Measurements from ENCODE around the gene EXOSC2.

EXOSC2 gene

GRCh38 chr9:130677252-130677651 is 16.3 kb upstream of the EXOSC2 start:
- no peak overlapping the region for H3K4me3 ChIP-seq (ENCODE audit: insufficient read depth, low read length, poor library complexity, severe bottlenecking)
- H3K9me2 ChIP-seq (replicated peaks; ENCODE audit: insufficient read depth, low read length), result no peaks in the 10 kb centered on the region
- H3K9ac ChIP-seq (ENCODE audit: low read length), result no peak overlapping the region
- H3K27ac ChIP-seq (ENCODE audit: low read depth, low read length), result no peak overlapping the region
- no peaks in the 10 kb centered on the region for H3K27me3 ChIP-seq (ENCODE audit: low read length)
- H4K20me1 ChIP-seq (ENCODE audit: low read depth, low read length), result no peaks in the 10 kb centered on the region
- H3K9me3 ChIP-seq (ENCODE audit: insufficient read depth, low read length), result no peaks in the 10 kb centered on the region
- no peak overlapping the region for H3K4me2 ChIP-seq (ENCODE audit: low read depth, low read length, poor library complexity, severe bottlenecking)
- H3F3A ChIP-seq (ENCODE audit: insufficient read depth), result no peaks in the 10 kb centered on the region; the same call in 1 of the 2 replicates
- H2AFZ ChIP-seq (ENCODE audit: low read depth, low read length, severe bottlenecking), result no peak overlapping the region
- H3K79me2 ChIP-seq (ENCODE audit: insufficient read depth, low read length), result no peaks in the 10 kb centered on the region
- TF ChIP-seq CTCF (IDR thresholded peaks at IDR 0.05; ENCODE audit: insufficient read depth, low read length, poor library complexity, severe bottlenecking), result no peak
- TF ChIP-seq EZH2phosphoT487 (conservative IDR thresholded peaks at IDR 0.05; ENCODE audit: low read length), result no peak
- no peaks in the 10 kb centered on the region for H3K36me3 ChIP-seq (ENCODE audit: low read length)

- Histone ChIP-seq H3K36me3 (ENCODE audit: low read length) (no peaks in the 10 kb centered on the region), H3K27ac (ENCODE audit: low read depth, low read length) (no peak overlapping the region), H3F3A (ENCODE audit: insufficient read depth) (no peaks in the 10 kb centered on the region; the same call in 1 of the 2 replicates), H3K9ac (ENCODE audit: low read length) (peak overlapping the region; percentile 72), H2AFZ (ENCODE audit: low read depth, low read length, severe bottlenecking) (peak overlapping the region; percentile 99), H3K79me2 (ENCODE audit: insufficient read depth, low read length) (no peaks in the 10 kb centered on the region), H3K4me3 (ENCODE audit: insufficient read depth, low read length, poor library complexity, severe bottlenecking) (peak overlapping the region; percentile 68), H3K4me2 (ENCODE audit: low read depth, low read length, poor library complexity, severe bottlenecking) (peak overlapping the region; percentile 90), H3K9me2 (replicated peaks; ENCODE audit: insufficient read depth, low read length) (no peaks in the 10 kb centered on the region), H3K9me3 (ENCODE audit: insufficient read depth, low read length) (no peaks in the 10 kb centered on the region), H4K20me1 (ENCODE audit: low read depth, low read length) (no peaks in the 10 kb centered on the region), H3K27me3 (ENCODE audit: low read length) (no peaks in the 10 kb centered on the region)
- TF ChIP-seq CTCF (IDR thresholded peaks at IDR 0.05; ENCODE audit: insufficient read depth, low read length, poor library complexity, severe bottlenecking), result no peak
- no peak for TF ChIP-seq EZH2phosphoT487 (conservative IDR thresholded peaks at IDR 0.05; ENCODE audit: low read length)
Observed at GRCh38 chr9:130680836-130681768, 12.5 kb upstream of the EXOSC2 start.

GRCh38 chr9:130681769-130682420 is 11.7 kb upstream of the EXOSC2 start:
- TF ChIP-seq CTCF (IDR thresholded peaks at IDR 0.05; ENCODE audit: insufficient read depth, low read length, poor library complexity, severe bottlenecking) (no peak), EZH2phosphoT487 (conservative IDR thresholded peaks at IDR 0.05; ENCODE audit: low read length) (no peak)
- H3K79me2 ChIP-seq (ENCODE audit: insufficient read depth, low read length), result no peaks in the 10 kb centered on the region
- no peaks in the 10 kb centered on the region for H3K36me3 ChIP-seq (ENCODE audit: low read length)
- no peaks in the 10 kb centered on the region; the same call in 1 of the 2 replicates for H3F3A ChIP-seq (ENCODE audit: insufficient read depth)
- no peaks in the 10 kb centered on the region for H3K9me3 ChIP-seq (ENCODE audit: insufficient read depth, low read length)
- H3K27me3 ChIP-seq (ENCODE audit: low read length), result no peaks in the 10 kb centered on the region
- no peak overlapping the region for H3K27ac ChIP-seq (ENCODE audit: low read depth, low read length)
- H2AFZ ChIP-seq (ENCODE audit: low read depth, low read length, severe bottlenecking), result peak overlapping the region; percentile 99
- no peaks in the 10 kb centered on the region for H4K20me1 ChIP-seq (ENCODE audit: low read depth, low read length)
- H3K9me2 ChIP-seq (replicated peaks; ENCODE audit: insufficient read depth, low read length), result no peaks in the 10 kb centered on the region
- H3K9ac ChIP-seq (ENCODE audit: low read length), result peak overlapping the region; percentile 72
- H3K4me3 ChIP-seq (ENCODE audit: insufficient read depth, low read length, poor library complexity, severe bottlenecking), result peak overlapping the region; percentile 68
- peak overlapping the region; percentile 90 for H3K4me2 ChIP-seq (ENCODE audit: low read depth, low read length, poor library complexity, severe bottlenecking)

Data from SU-DHL-6 (cell line).